Stimulated activated CD4-positive, alpha-beta T cell treated with anti-CD3 and anti-CD28 coated beads, Interleukin-12 subunit alpha, Interleukin-12 subunit beta, amount 100 ng/mL, for 24 hours (primary cell): Measurements from ENCODE around the gene CHSY1.

Experiments
- DNase-seq, 2 experiments: peaks; one replicate each; pipeline ENCODE4 v3.0.0-alpha.2; 2020; ENCODE audit warnings: low read depth in 2 of 2

The CHSY1 gene

GRCh38 chr15:101152914-101153313 is 98.9 kb downstream of the CHSY1 start:
- no peak for DNase-seq

- DNase-seq, result no peak
Measured at GRCh38 chr15:101151288-101151687, 100.6 kb downstream of the CHSY1 start.

GRCh38 chr15:101150723-101151040 is 101.2 kb downstream of the CHSY1 start:
- DNase-seq, result no peak

GRCh38 chr15:101149864-101150722 is 101.8 kb downstream of the CHSY1 start:
- DNase-seq, result no peak

GRCh38 chr15:101148881-101149664 is 102.8 kb downstream of the CHSY1 start:
- DNase-seq, result no peak

- DNase-seq, result no peak
Measured at GRCh38 chr15:101148166-101148880, 103.5 kb downstream of the CHSY1 start.

- DNase-seq, result no peak
Measured at GRCh38 chr15:101147181-101147580, 104.7 kb downstream of the CHSY1 start.

GRCh38 chr15:101146118-101146702 is 105.6 kb downstream of the CHSY1 start:
- DNase-seq, result no peak

- no peak for DNase-seq
Measured at GRCh38 chr15:101145362-101145761, 106.5 kb downstream of the CHSY1 start.

- no peak for DNase-seq
Measured at GRCh38 chr15:101143321-101143720, 108.5 kb downstream of the CHSY1 start.

GRCh38 chr15:101142711-101143110 is 109.1 kb downstream of the CHSY1 start:
- DNase-seq, result no peak

- DNase-seq, result no peak
Measured at GRCh38 chr15:101141926-101142527, 109.8 kb downstream of the CHSY1 start.

- DNase-seq, result no peak
Measured at GRCh38 chr15:101140697-101141065, 111.2 kb downstream of the CHSY1 start.

- DNase-seq, result no peak
Measured at GRCh38 chr15:101139986-101140696, 111.7 kb downstream of the CHSY1 start.

- DNase-seq, result no peak
Measured at GRCh38 chr15:101138913-101139880, 112.7 kb downstream of the CHSY1 start.

- no peak for DNase-seq
Measured at GRCh38 chr15:101138086-101138660, 113.7 kb downstream of the CHSY1 start.

GRCh38 chr15:101137312-101137940 is 114.4 kb downstream of the CHSY1 start:
- no peak for DNase-seq

GRCh38 chr15:101136381-101137268 is 115.2 kb downstream of the CHSY1 start:
- DNase-seq, result no peak
